OCI-LY7 (cell line): ENCODE measurements around the gene KCTD7.

Experiments
- EZH2phosphoT487 ChIP-seq: fragments of 200-600 bp; sonication (generic); IDR thresholded peaks from 2 replicates; pipeline ENCODE4 v1.6.1; 2018; ENCODE audit warnings: low read depth, borderline replicate concordance, mild to moderate bottlenecking, mixed run types, antibody characterized with exemption, low read length, moderate library complexity, mixed read lengths
- TF ChIP-seq, protein P1 (sequence below): fragments of 200-600 bp; sonication (generic); conservative IDR thresholded peaks from 2 replicates; pipeline ENCODE4 v1.5.1; 2014; ENCODE audit warnings: mild to moderate bottlenecking, antibody characterized with exemption, low read length, moderate library complexity, mixed read lengths

DNA sequence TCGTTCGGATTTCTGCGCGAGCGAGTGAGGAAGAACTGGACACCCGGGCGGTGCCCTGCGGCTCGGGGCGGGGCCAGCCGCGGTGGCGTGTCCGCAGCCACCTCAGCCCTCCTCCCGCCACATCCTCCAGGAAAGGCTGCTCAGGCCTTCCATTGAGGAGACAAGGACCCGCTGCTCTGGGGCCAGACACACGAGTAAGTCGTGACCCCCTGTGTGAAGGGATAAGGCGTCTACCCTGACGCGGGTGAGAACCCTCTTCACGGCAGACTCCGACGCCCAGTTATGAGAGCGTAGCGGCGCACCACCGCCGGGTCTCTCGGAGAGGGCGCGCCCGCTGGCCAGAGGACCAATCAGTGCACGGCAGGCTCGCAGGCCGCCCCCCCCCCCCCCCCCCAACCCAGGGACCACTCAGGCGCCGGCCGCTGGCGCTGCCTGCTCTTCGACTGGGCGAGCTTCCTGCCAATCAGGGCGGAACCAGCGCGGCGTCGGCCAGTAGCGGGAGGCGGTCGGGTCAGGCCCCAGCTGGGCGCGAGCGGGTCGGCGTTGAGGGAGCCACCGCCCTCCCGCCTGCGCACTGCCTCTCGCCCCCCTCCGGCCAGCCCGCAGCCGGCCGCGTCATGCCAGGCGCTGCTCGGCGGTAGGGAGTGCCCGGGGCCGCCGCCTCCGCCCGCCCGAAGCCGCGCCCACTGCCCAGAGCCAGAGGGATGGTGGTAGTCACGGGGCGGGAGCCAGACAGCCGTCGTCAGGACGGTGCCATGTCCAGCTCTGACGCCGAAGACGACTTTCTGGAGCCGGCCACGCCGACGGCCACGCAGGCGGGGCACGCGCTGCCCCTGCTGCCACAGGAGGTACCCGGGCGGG lies at the start of gene KCTD7:
- TF ChIP-seq, protein P1, sequence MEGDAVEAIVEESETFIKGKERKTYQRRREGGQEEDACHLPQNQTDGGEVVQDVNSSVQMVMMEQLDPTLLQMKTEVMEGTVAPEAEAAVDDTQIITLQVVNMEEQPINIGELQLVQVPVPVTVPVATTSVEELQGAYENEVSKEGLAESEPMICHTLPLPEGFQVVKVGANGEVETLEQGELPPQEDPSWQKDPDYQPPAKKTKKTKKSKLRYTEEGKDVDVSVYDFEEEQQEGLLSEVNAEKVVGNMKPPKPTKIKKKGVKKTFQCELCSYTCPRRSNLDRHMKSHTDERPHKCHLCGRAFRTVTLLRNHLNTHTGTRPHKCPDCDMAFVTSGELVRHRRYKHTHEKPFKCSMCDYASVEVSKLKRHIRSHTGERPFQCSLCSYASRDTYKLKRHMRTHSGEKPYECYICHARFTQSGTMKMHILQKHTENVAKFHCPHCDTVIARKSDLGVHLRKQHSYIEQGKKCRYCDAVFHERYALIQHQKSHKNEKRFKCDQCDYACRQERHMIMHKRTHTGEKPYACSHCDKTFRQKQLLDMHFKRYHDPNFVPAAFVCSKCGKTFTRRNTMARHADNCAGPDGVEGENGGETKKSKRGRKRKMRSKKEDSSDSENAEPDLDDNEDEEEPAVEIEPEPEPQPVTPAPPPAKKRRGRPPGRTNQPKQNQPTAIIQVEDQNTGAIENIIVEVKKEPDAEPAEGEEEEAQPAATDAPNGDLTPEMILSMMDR: no peak
- TF ChIP-seq EZH2phosphoT487: no peak
